ENCODE measurements around the gene GCGR. TPM values are rescaled to one million over a fixed set of nuclear protein-coding genes. Genes with fewer than 3 reads are reported as not detected.
A peak's percentile ranks its signal among the peaks of the same experiment; 100 is the strongest.
"Not testable (repeated sequence)": the region's sequence is repeated elsewhere in the genome, so short reads cannot be mapped to it uniquely, and the experiment has no call there.

GCGR gene
- total RNA-seq, 1 experiment from 2014 or later, result not detected

- peak; percentile 29 for DNase-seq (ENCODE audit: low read depth)
These were observed 28.1 kb downstream of the GCGR start for GRCh38 chr17:81831957-81832607.

DNA sequence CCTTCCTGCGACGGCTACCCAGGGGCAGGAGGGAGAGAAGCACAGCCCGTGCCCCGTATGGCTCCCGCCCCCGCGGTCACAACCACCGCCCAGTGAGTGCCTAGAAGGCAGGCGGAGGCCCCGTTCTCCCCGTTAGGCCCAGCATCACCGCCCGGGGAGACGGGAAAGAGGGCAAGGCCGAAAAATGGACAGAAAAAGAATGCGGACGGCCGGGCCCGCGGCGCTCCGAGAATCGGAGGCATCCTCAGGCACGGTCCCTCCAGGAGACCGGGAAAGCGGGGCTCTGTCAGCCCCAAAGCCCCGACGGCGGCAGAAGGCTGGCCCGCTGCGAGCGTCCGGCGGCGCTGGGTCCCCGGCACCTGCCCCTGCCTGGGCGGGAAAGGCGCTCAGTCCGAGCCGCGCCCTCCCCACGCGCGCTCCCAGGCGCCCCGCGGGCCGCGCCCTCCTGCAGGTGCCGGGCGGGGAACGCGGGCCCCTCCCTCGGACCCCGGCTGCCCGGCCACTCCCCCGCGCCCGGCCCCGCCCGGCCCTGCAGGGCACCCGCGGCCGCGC lies 28.7 kb downstream of the GCGR start:
- DNase-seq (ENCODE audit: low read depth), result no peak

DNA sequence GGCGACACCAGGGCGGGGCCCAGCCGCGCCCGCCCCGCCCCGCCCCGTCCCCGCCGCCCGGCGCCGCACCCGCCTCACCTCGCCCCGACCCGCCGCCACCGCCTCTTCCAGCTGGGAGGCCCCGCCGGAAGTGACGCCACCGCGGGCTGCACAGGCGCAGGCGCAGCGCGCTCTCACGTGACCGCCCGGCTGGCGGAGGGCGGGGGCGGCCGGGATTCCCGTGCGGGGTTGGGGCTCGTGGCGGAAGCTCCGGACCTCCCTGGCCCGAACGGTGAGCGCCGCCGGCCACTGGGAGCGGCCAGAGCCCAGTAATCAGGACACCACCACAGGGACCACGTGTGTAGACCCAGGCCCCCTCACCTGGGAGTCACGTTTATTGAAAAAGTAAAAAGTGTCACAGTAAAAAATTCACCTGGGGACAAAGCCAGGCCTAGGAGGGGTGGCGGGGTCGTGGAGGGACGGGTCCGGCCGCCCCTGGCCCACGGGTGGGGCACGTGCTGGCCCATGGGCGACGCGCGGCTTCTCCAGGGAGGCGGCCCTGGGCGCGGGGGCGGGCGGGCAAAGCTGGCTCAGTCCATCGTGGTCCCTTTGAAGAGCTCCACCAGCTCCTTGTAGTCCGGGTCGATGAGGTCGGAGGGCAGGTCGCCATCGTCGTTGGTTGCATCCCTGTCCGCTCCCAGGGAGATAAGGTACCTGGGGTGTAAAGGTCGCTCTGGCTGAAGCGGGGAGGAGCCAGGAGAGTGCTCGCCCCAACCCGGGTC lies 29.4 kb downstream of the GCGR start, which contains the start of gene MCRIP1:
TSS of gene MCRIP1 (minus strand) at position 132 of the 761 bp plus-strand sequence. CDS start 8,785 bp downstream, outside the sequence.
- DNase-seq (ENCODE audit: low read depth), result peak; percentile 87

DNA sequence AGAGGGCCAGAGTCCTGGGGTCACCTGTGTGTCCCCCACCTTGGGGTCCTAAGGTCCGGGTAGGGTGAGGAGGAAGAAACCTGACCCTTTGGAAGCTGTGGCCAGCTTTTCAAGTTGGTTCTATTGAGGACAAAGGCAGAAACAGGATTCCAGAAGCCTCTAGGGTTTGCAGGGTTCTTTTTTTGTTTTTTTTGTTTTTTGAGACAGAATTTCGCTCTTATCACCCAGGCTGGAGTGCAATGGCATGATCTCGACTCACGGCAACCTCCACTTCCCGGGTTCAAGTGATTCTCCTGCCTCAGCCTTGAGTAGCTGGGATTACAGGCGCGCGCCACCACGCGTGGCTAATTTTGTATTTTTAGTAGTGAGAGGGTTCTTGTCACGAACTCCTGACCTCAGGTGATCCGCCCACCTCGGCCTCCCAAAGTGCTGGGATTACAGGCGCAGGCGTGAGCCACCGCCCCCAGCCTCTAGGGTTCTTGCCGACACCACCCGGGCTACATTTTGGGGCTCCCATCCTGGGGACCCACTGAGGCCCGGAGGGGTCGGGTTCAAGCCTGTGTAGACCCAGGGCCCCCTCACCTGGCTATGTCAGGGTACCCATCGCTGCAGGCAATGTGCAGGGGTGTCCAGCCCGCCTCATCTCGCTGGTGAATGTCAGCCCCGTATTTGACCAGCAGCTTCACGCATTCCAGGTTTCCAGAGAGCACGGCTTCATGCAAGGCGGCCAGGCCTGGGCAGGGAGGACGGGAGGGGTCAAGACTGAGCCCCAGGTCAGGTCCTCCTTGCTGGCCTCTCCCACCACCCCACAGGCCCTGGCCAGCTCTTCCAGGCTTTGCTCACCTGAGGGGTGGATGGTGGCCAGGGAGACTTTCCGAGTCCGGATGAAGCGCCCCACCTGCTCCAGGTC lies 30.2 kb downstream of the GCGR start:
- DNase-seq (ENCODE audit: low read depth), result no peak

- DNase-seq (ENCODE audit: low read depth), result no peak
These were observed 30.9 kb downstream of the GCGR start, which contains the start of gene PPP1R27 for GRCh38 chr17:81834831-81835267. PPP1R27 (minus strand) TSS chr17:81835050; CDS start chr17:81834953, 97 bp downstream.

- peak; percentile 56 for DNase-seq (ENCODE audit: low read depth)
These were observed 33.7 kb downstream of the GCGR start for GRCh38 chr17:81837641-81838040.

GRCh38 chr17:81838753-81839255 lies 34.9 kb downstream of the GCGR start:
- no peak for DNase-seq (ENCODE audit: low read depth)

DNA sequence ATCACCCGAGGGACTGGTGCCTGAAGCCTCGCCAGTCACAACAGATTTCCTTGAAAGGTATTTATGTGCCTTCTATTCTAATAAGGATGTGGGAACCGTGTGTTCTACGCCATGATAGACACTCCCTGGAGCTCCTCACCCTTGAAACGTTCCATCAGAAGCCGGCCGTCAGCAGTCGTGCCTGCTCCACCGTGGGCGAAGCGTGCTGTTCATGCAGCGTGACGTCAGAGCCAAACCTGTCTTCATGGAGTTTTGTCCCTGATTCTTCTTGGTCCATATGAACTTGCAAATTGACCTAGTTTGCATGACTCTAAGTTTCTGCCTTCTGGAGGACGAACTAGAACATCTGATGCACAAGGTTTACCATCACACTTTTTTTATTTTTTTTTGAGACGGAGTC lies 35.4 kb downstream of the GCGR start:
- DNase-seq (ENCODE audit: low read depth), result no peak

GRCh38 chr17:81840059-81840458 lies 36.1 kb downstream of the GCGR start:
- DNase-seq (ENCODE audit: low read depth), result not testable (repeated sequence)

DNA sequence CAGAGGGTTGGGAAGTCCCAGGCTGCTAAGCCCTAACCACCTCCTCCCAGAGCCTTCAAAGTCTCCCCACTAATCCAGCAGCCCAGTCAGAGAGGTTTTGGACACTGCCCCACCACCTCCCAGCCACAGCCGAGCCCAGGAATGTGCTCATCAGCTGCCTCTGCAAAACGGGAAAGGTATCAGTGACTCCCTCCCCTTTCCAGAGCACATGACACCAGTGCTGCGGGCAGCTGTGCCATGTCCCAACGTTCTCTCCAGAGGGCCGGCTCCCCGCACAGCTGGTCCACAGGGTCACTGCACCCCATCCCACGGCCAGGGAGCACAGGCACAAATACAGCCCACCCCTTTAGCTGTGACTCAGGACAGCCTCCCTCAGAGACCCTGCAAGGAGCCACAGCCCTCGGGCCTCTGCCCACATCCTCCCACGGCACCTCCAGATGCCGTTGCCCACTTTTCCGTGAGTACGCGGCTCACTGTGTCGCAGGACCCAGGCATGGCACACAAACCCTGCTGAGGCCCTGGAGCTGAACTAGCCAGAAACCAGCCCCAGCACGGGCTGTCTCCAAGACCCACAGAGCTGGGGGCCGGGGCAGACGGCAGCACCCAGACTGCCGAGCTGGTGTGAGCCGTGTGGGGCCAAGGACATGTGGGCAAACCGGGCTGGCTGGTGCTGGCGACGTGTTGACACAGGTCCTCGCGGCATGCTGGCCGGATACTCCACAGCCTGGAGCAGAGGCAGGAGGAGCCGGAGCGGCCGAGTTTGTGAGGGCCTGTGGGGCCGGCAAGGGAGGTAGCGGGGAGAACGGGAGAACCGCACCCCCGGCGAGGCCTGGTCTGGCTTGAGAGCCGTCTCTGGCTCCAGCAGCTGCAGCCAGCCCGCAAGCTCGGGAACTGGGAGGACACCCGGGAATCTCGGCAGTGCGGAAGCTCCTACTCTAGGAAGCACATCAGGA lies 37.2 kb downstream of the GCGR start:
- no peak for DNase-seq (ENCODE audit: low read depth)

DNA sequence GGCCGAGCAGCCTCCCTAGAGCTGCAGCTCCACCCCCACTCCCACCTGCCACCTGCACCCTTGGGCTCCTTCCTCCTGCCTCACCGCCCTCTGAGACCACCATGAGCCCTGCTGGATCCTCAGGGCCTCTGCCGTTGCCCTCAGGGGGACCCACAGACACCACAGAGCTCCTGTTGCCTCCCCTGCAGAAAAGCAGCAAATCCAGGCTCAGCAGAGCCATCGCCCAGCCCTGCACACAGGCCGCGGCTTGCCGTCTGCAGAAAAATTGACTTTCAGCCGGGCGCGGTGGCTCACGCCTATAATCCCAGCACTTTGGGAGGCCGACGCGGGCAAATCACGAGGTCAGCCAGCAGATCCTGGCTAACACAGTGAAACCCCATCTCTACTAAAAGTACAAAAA lies 37.9 kb downstream of the GCGR start:
- no peak for DNase-seq (ENCODE audit: low read depth)

DNA sequence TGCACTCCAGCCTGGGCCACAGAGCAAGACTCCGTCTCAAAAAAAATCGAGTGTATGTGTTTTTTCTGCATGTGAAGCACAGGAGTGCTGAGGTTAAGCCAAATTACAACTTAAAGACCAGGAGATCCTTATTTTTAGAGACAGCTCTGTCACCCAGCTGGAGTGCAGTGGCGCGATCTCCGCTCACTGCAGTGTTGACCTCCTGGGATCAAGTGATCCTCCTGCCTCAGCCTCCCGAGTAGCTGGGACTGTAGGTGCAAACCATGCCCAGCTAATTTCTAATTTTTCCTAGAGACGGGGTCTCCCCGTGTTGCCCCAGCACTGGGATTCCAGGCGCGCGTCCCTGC lies 38.4 kb downstream of the GCGR start:
- DNase-seq (ENCODE audit: low read depth), result no peak

DNA sequence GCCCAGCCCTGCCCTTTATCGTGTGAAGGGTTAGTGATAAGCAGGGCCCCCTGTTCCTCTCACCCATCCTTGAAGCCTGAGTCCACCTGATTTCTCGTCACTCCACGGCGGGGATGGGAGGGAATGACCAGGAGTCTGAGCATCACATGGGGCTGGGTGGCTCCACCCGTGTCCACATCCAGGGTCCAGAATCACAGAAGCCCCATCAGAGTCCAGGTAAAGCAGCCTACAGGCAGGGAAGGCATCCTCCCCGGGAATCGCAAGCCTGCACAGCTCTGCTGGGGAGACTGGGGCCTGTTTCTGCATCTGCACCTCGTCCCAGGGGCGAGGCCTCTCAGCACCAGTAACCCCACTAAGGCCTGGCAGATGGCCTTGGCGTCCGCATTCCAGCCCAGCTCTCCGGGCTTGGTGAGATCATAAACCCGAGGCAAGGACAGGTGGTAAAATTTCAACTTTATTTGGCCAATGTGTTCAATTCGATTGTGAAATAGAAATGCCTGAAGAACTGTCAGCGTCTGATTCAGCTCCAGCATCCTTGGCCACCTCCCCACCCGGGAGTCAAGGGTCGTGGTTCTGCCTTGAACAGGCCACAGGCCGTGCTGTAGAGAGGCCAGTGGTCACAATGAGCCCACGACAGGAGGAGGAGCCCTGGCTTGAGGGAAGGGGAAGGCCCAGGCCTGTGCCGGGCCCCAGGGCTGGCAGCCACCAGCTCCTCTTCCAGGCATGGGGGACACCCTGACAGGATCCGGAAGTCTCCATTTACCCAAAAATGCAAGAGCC lies 39.0 kb downstream of the GCGR start:
- DNase-seq (ENCODE audit: low read depth), result no peak

DNA sequence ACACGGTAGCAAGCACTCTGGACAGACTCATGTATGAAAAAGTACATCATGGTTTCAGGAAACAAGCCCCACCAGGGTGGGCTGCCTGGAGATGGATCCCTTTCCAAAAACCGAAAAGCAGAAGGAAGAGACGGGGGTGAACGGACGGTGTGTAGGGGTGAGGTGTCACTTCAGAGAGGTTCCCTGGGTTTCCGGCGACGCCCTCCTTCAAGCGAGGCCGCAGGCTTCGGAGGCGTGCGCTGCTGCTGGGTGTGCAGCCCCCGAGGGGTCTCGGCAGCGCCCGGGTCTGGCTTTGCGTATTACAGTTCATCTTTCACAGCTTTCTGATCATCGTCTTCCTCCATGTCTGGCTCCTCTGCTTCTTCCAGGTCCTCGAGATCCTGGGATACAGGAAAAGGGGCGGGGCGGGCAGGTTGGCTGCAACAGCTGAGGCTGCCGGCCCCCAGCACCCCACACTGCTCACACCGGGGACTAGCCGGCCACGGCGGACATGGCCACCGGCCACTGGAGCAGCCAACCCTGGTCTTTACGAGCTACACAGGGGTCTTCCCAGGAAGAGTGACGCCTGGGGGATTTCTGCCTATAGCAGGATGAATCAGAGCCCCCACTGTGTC lies 39.9 kb downstream of the GCGR start:
- DNase-seq (ENCODE audit: low read depth), result no peak

- DNase-seq (ENCODE audit: low read depth), result no peak
These were observed 40.4 kb downstream of the GCGR start for GRCh38 chr17:81844327-81844851.

DNA sequence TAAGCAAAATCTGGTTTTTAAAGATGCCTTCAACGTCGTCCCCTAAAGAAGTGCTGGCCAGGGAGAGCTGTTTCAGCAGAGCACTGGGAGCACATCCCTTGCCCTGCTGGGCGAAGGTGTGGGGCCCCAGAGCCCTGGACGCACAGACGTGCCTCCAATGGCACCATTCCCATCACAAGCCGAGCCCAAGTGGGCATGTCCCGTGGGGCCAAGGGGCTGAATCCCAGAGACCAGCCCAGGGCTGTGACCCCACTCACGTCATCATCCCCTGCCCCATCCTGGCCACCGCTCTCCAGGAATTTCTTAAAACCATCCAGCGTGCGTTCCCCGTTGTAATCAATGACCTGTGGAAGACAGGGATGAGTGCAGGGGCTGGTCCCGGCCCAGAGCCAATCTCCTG lies 40.9 kb downstream of the GCGR start:
- no peak for DNase-seq (ENCODE audit: low read depth)

DNA sequence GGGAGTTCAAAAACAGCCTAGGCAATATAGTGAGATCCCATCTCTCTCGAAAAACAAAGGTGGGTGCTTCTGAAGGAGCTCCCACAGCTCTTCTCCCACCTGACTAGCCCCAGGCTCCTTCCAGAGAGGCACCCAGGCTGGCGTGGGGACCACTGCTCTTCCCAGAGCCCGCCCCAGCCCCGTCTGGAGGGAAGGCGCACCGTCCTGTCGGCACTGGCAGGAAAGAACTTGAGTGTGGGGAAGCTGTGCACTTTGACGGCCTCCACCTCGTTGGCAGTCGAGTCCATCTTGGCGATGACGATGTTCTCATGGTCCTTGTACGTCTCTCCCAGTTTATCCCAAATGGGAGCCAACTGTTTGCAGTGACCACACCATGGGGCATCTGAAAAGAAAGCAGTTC lies 41.4 kb downstream of the GCGR start:
- DNase-seq (ENCODE audit: low read depth), result no peak

DNA sequence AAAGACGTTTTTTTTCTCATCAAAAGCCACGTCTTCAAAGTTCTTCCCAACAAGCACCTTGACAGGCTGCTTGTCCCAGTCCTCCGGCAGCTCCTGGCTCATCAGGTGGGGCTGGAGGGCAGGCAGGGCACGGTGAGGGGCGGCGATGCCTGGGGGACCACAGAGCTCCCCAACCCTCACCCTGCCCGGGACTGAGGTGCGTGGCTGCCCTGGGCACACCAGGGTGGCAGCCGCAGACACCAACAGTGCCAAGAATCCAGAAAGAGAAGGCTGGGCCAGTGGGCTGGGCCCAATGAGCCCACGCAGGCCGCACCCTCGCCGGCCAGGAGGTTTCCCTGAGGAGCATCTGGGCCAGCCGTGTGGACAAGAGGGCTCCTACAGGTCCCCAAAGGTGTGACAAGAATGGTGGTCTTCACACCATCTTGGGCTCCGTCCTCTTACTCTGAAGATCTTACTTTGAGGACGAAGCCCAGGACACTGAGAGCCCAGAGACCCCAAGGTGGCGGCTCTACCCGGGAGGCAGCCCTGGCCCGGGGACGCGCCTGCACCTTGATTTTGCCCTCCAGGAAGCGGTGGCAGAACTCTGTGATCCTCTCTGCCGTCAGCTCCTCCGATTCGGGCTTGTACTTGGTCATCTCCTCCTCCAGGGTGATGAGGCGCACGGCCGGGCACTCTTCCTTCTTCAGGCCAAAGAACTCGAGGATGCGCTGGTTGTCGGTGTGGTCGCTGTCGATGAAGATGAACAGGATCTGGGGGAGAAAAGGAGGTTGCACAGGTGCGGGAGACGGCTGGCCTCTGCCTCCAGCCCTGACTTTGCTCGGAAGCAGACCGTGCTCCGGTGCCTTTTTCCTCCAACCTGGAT lies 42.2 kb downstream of the GCGR start:
- DNase-seq (ENCODE audit: low read depth), result no peak
